HL-60 (cell line): ENCODE measurements around the gene WDR90.

Experiments used
- DNase-seq, 2 experiments: peaks; one replicate each; pipeline ENCODE4 v3.0.0-alpha.2; 2010 to 2020; ENCODE audit warnings: low read depth in 1 of 2, low spot score in 1 of 2
- H3K27ac ChIP-seq: fragments of 250-450 bp; sonication (Bioruptor Pico); replicated peaks from 2 replicates; pipeline ENCODE4 v1.5.1; 2020; ENCODE audit warnings: mild to moderate bottlenecking, moderate library complexity
- H3K27me3 ChIP-seq: fragments of 250-450 bp; sonication (Bioruptor Pico); 2 replicates; pipeline ENCODE4 v1.5.1; 2021; ENCODE audit warnings: mild to moderate bottlenecking, moderate library complexity; ENCODE audit not compliant: insufficient read depth, poor library complexity, severe bottlenecking
- H3K4me3 ChIP-seq: replicated peaks from 2 replicates; pipeline ENCODE4 v1.5.1; 2011; ENCODE audit warnings: mild to moderate bottlenecking, control low read depth, low read length; ENCODE audit not compliant: insufficient read depth
- GABPA ChIP-seq: IDR thresholded peaks from 2 replicates; pipeline ENCODE4 v1.6.1; 2012; ENCODE audit warnings: low read depth
- POLR2AphosphoS5 ChIP-seq: IDR thresholded peaks from 2 replicates; pipeline ENCODE4 v1.6.1; 2012; ENCODE audit warnings: low read depth
- SPI1 ChIP-seq: IDR thresholded peaks from 2 replicates; pipeline ENCODE4 v1.6.1; 2012; ENCODE audit warnings: low read depth, mild to moderate bottlenecking, borderline replicate concordance
- long read RNA-seq: library from polyadenylated mRNA; unstranded; transcript quantifications from one replicate; pipeline ENCODE4 v2.0.0, GENCODE V29; 2020
- TF ChIP-seq, protein P1 (sequence below): IDR thresholded peaks from one replicate; pipeline ENCODE4 v1.5.1; 2011; ENCODE audit warnings: low read length, control low read depth, inconsistent platforms; ENCODE audit not compliant: insufficient read depth
- TF ChIP-seq, protein P2 (sequence below): IDR thresholded peaks from 2 replicates; pipeline ENCODE4 v1.6.1; 2012; ENCODE audit warnings: low read depth; ENCODE audit not compliant: insufficient replicate concordance

Gene WDR90
- long read RNA-seq, transcript WDR90-209 (7 exons, 1,672 nt) = major isoform, 6 of 24 reads
- long read RNA-seq, partial matches to known transcripts = 5 of 24 reads
- long read RNA-seq, other reads (novel, unspliced or antisense) = 12 of 24 reads

DNA sequence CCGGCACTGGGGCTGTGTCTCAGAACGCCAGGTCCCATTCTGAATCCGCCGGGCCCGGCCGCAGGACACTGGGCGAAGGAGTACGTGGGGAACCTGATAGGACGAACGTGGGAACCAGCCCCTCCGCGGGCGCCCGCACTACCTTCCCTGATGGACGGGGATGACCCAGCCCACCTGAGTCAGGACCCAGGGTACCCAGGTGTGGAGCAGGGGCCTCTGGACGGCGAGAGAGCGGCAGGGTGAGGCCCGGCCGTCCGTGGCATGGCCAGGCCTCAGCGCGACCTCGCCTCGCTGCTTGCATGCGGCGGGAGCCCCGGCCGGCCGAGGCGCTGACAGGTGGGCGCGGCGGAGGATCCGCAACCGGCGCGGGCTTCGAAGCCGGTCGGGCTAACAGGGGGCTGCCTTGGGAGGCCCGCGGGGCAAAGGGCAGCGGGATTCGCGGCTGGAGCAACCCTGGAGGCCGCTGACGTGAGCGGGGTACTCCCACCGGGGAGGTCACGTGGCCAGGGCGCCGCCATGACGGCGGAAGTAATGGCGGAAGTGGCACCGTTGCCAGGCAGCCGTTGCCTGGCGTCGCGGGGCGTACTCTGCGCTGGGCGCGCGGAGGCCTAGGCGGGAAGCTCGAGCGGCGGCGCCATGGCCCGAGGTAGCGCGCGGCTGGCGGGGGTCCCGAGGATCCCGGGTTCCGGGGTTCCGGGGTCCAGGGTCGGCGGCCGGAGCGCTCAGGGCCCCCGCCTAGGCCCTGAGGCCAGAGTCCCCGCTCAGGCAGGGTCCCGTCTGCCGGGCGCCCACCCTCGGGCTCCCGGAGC lies at the start of gene WDR90:
Gene WDR90, plus strand, starts transcription at position 585 of the 809 bp plus-strand sequence. Its CDS starts 52 bp downstream, at position 637.
- Histone ChIP-seq H3K4me3 (peak within 1 kb of the TSS; percentile 60), H3K27ac (peak within 1 kb of the TSS; percentile 90), H3K27me3 (no peaks in the 10 kb centered on the region)
- DNase-seq = peak; percentile 87 to 94
- TF ChIP-seq SPI1 (peak; percentile 72; the same call in 1 of the 2 replicates), POLR2AphosphoS5 (peak; percentile 45; the same call in 1 of the 2 replicates), GABPA (peak; percentile 77)
- TF ChIP-seq, protein P1, sequence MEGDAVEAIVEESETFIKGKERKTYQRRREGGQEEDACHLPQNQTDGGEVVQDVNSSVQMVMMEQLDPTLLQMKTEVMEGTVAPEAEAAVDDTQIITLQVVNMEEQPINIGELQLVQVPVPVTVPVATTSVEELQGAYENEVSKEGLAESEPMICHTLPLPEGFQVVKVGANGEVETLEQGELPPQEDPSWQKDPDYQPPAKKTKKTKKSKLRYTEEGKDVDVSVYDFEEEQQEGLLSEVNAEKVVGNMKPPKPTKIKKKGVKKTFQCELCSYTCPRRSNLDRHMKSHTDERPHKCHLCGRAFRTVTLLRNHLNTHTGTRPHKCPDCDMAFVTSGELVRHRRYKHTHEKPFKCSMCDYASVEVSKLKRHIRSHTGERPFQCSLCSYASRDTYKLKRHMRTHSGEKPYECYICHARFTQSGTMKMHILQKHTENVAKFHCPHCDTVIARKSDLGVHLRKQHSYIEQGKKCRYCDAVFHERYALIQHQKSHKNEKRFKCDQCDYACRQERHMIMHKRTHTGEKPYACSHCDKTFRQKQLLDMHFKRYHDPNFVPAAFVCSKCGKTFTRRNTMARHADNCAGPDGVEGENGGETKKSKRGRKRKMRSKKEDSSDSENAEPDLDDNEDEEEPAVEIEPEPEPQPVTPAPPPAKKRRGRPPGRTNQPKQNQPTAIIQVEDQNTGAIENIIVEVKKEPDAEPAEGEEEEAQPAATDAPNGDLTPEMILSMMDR = no peak
- TF ChIP-seq, protein P2, sequence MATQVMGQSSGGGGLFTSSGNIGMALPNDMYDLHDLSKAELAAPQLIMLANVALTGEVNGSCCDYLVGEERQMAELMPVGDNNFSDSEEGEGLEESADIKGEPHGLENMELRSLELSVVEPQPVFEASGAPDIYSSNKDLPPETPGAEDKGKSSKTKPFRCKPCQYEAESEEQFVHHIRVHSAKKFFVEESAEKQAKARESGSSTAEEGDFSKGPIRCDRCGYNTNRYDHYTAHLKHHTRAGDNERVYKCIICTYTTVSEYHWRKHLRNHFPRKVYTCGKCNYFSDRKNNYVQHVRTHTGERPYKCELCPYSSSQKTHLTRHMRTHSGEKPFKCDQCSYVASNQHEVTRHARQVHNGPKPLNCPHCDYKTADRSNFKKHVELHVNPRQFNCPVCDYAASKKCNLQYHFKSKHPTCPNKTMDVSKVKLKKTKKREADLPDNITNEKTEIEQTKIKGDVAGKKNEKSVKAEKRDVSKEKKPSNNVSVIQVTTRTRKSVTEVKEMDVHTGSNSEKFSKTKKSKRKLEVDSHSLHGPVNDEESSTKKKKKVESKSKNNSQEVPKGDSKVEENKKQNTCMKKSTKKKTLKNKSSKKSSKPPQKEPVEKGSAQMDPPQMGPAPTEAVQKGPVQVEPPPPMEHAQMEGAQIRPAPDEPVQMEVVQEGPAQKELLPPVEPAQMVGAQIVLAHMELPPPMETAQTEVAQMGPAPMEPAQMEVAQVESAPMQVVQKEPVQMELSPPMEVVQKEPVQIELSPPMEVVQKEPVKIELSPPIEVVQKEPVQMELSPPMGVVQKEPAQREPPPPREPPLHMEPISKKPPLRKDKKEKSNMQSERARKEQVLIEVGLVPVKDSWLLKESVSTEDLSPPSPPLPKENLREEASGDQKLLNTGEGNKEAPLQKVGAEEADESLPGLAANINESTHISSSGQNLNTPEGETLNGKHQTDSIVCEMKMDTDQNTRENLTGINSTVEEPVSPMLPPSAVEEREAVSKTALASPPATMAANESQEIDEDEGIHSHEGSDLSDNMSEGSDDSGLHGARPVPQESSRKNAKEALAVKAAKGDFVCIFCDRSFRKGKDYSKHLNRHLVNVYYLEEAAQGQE = peak; percentile 8

DNA sequence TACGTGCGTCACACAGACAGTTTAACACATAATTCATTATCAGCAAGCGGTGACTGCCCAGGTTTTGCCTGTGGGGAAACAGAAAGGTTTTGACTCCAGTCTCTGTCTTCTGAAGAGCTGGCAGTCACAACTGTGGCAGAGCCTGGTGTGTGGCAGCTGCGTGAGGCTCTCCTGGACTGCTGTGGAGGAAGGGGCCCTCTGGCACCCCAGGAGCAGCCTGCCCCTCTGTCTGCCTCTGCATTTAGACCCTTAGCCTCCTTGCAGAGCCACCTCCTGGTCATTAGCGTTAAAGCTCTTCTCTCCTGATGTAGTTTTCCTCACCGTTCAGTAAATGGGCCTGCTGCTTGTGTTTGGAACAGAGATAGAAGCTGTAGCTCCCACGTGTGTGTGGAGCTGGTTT lies 48.4 kb upstream of the WDR90 start:
- TF ChIP-seq, protein P1 = peak; percentile 14
- TF ChIP-seq POLR2AphosphoS5 = no peak
- DNase-seq = peak in 1 of 2 experiments; percentile 39

DNA sequence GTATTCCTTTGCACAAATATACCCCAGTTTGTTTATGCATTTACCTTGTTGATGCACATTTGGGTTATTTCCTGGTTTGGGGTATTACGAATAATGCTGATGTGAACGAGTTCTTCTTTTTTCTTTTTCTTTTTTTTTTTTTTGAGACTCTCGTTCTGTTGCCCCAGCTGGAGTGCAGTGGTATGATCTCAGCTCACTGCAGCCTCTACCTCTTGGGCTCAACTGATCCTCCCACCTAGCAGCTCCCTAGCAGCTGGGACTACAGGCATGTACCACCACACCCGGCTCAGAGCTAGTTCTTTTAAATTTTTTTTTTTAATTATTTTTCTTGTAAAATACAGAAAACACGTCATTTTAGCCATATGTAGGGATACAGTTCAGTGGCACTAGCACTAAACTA lies 45.2 kb upstream of the WDR90 start:
- H3K27ac ChIP-seq = no peak overlapping the region
- H3K4me3 ChIP-seq = no peak overlapping the region
- TF ChIP-seq, protein P1 = no peak
- TF ChIP-seq GABPA (no peak), POLR2AphosphoS5 (no peak), SPI1 (no peak)
- TF ChIP-seq, protein P2 = no peak
- H3K27me3 ChIP-seq = no peaks in the 10 kb centered on the region
- no peak for DNase-seq

More for the DNA sequence above, 48.4 kb upstream of the WDR90 start:
- Histone ChIP-seq H3K27ac (no peak overlapping the region), H3K4me3 (no peak overlapping the region), H3K27me3 (no peaks in the 10 kb centered on the region)
